ENCODE measurements around the gene USP25.

GRCh38 chr21:15850645-15851044, 120.9 kb downstream of the USP25 start:
- TF ChIP-seq POLR2A (IDR thresholded peaks at IDR 0.05) (no peak), CTCF (IDR thresholded peaks at IDR 0.05) (no peak)

All from testis (tissue), 2 donors.